GM21515 (cell line): Measurements from ENCODE around the gene IKBKG.
"Not testable (repeated sequence)": the region's sequence is repeated elsewhere in the genome, so short reads cannot be mapped to it uniquely, and the experiment has no call there.

Source experiments
- ATAC-seq: cut with Tn5 transposase; IDR thresholded peaks from one replicate; pipeline ENCODE4 v1.9.1; 2021; ENCODE audit not compliant: unreplicated experiment

The IKBKG gene

GRCh38 chrX:154547245-154548027, at the start of gene IKBKG:
TSS of gene IKBKG (plus strand) at chrX:154547620. CDS start at chrX:154552003, 4,383 bp downstream.
- ATAC-seq, result peak; percentile 80

GRCh38 chrX:154501423-154501822, 46.0 kb upstream of the IKBKG start:
- ATAC-seq, result not testable (repeated sequence)

DNA sequence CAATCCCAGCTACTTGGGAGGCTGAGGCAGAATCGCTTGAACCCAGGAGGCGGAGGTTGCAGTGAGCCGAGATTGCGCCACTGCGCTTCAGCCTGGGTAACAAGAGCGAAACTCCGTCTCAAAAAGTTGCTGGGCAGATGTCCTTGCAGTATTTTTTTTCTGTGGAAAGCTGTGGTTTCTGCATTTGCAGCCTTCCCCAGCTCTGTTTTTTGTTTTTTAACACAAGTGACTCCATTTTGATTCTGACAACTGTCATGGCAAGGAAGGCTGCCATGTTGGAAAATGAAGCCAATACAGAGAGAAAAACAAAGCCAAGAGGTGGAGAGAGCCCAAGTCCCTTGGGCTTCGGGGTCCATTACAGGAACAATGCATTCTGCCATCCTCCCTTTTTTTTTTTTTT, 45.3 kb upstream of the IKBKG start:
- ATAC-seq, result no peak

GRCh38 chrX:154502989-154503388, 44.4 kb upstream of the IKBKG start:
- ATAC-seq, result no peak

GRCh38 chrX:154505734-154506133, 41.7 kb upstream of the IKBKG start:
- ATAC-seq, result no peak

DNA sequence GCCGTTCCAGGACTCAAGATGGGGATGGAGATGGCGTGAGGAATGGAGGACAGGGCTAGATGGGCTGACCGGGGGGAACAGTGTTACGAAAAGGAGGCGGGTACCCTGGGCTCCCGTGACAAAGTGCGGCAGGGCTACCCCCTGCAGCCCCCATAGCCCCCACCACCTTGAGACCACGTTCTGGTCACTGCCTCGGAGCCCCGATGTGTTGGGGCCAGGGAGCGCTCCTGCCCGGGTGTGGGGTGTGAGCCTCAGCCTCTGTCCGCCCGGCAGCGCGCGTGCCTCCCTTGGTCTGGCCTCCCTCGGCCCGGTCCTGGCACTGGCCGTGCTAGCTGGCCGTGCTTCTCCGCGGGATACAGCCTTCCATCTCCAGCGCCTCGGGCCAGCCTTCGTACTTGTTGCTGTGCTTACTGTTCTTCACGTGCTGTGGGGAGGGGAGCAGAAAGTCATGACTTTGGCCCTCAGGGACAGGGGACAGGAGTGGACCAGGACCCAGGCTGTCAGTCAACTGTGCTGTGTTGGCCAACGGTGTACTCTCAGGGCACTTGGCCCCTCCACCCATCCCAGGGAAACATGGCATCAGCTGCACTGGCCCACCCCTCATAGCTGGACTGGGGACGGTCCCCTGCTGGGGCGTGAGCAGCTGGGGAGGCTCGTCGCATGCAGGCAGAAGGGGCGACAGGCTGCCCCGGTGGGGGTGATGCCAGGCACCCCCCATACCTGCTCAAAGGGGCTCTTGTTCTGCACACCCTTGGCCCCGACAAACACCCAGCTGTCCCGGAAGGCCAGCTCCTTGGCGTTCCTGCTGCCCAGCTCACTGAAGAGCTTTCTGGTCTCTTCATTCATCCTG, 40.7 kb upstream of the IKBKG start:
- no peak for ATAC-seq

DNA sequence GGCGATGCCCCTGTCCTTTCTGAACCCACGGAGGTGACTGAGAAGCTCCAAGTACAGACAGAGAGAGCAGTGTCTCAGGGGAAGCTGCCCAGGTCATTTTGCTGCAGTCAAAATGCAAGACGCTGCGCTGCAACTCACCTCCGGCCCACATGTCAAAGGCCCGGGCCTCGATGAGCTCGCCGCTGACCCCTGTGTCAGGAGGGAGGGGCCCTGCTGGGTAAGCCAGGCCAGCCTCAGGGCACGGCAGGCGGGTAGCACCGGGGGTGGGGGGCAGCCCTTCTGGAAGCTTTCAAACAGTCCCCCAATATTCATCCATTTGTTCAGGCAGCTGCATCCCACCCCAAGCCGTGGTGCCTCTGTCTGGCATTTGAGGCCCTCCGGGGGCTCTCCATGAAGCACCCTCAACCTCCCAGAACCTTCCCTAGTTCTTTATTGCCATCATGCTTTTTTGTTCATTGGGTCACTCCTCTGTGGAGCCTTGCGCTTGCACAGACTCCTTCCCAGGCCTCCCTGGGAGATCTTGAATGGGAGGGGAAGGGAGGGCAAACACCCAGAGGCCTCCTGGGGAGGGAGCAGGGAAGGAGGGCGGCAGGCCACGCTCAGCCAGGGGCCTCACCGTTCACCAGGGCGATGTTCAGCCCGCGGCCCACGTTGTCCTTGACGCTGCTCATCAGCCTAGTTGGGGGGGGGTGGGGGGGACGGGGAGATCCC, 39.6 kb upstream of the IKBKG start:
- no peak for ATAC-seq

DNA sequence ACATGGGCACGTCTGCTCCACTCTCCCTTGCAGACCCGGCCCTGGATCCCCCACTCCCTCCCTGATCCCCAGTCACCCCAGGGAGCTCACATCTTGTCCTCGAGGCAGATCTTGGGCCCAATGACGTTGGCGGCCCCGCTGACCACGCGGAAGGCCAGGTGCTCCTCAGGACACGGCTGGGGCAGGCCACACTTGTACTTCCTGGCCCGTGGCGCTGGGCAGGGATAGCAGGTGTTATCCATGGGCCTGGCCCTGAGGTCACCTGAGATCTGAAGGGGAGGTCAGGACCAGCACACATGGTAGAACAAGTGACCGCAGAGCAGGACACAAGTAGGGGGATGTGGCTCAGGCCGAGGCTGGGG, 39.1 kb upstream of the IKBKG start:
- no peak for ATAC-seq

- no peak for ATAC-seq
These were observed 38.0 kb upstream of the IKBKG start for GRCh38 chrX:154509455-154509854.

GRCh38 chrX:154511761-154512160, 35.7 kb upstream of the IKBKG start:
- no peak for ATAC-seq

- no peak for ATAC-seq
These were observed 34.4 kb upstream of the IKBKG start for GRCh38 chrX:154512879-154513553.

- no peak for ATAC-seq
These were observed 33.7 kb upstream of the IKBKG start for GRCh38 chrX:154513716-154514115.

GRCh38 chrX:154515090-154515965, 32.1 kb upstream of the IKBKG start:
- ATAC-seq, result no peak

- ATAC-seq, result peak; percentile 85
These were observed 31.3 kb upstream of the IKBKG start, which contains the start of gene FAM3A for GRCh38 chrX:154515966-154516655. TSS of gene FAM3A (minus strand) at chrX:154516232. CDS start at chrX:154515772, 460 bp downstream.

GRCh38 chrX:154516656-154517100, 30.7 kb upstream of the IKBKG start:
- peak; percentile 5 for ATAC-seq

GRCh38 chrX:154517101-154517781, 30.2 kb upstream of the IKBKG start:
- ATAC-seq, result no peak

- ATAC-seq, result no peak
These were observed 28.0 kb upstream of the IKBKG start for GRCh38 chrX:154519389-154519788.

GRCh38 chrX:154525606-154526490, 21.6 kb upstream of the IKBKG start:
- no peak for ATAC-seq
